SU-DHL-6 (cell line): ENCODE results near the gene PRR23A.

Experiments used
- EZH2phosphoT487 ChIP-seq: fragments of 200-600 bp; sonication (generic), shearing (Covaris generic); conservative IDR thresholded peaks from 2 replicates; pipeline ENCODE4 v1.6.1; 2018; ENCODE audit warnings: mild to moderate bottlenecking, antibody characterized with exemption, low read length, moderate library complexity, mixed read lengths
- TF ChIP-seq, protein P1 (sequence below): fragments of 200-600 bp; sonication (generic); IDR thresholded peaks from one replicate; pipeline ENCODE4 v1.5.1; 2017; ENCODE audit warnings: antibody characterized with exemption, mild to moderate bottlenecking, low read length, moderate library complexity; ENCODE audit not compliant: insufficient read depth, poor library complexity, severe bottlenecking

DNA sequence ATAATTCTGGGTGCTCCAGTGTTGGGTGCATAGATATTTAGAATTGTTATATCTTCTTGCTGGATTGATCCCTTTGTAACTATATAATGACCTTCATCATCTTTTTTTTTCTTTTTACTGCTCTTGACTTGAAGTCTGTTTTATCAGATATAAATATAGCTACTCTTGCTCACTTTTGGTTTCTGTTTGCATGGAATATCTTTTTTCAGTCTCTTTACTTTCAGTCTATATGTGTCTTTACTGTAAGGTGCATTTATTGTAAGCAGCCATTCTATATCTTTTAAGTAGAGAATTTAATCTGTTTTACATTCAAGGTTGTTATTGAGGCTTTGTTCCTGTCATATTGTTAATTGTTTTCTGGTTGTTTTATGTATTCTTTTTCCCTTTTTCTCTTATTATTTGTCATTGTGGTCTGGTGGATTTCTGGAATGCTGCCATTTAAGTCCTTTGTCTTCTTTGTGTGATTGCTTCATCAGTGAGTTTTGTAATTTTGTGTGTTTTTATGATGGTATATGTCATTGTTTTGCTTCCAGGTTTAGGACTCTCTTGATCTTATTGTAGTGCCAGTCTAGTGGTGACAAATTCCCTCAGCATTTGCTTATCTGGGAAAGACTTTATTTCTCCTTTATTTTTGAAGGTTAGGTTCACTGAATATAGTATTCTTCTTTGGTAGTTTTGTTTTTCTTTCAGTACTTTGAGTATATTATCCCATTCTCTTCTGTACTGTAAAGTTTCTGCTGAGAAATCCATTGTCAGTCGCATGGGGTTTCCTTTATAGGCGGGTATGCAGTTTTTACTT, 46.9 kb upstream of the PRR23A start:
- TF ChIP-seq, protein P1, sequence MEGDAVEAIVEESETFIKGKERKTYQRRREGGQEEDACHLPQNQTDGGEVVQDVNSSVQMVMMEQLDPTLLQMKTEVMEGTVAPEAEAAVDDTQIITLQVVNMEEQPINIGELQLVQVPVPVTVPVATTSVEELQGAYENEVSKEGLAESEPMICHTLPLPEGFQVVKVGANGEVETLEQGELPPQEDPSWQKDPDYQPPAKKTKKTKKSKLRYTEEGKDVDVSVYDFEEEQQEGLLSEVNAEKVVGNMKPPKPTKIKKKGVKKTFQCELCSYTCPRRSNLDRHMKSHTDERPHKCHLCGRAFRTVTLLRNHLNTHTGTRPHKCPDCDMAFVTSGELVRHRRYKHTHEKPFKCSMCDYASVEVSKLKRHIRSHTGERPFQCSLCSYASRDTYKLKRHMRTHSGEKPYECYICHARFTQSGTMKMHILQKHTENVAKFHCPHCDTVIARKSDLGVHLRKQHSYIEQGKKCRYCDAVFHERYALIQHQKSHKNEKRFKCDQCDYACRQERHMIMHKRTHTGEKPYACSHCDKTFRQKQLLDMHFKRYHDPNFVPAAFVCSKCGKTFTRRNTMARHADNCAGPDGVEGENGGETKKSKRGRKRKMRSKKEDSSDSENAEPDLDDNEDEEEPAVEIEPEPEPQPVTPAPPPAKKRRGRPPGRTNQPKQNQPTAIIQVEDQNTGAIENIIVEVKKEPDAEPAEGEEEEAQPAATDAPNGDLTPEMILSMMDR: no peak
- TF ChIP-seq EZH2phosphoT487: no peak
